Renal cortical epithelial cell (primary cell): ENCODE data around the gene CDHR3. TPM values are rescaled to one million over a fixed set of nuclear protein-coding genes. Genes with fewer than 3 reads are reported as not detected.
"Not testable (repeated sequence)": the region's sequence is repeated elsewhere in the genome, so short reads cannot be mapped to it uniquely, and the experiment has no call there.

Source experiments
- DNase-seq: peaks from one replicate; pipeline ENCODE4 v3.0.0-alpha.2; 2011; ENCODE audit warnings: low read depth
- total RNA-seq: library from RNA; depleted of rRNA; stranded (reverse); fragments of >200 nt; gene quantifications from 2 replicates; pipeline ENCODE4 v1.2.3, GENCODE V29; 2014

The CDHR3 gene, protein sequence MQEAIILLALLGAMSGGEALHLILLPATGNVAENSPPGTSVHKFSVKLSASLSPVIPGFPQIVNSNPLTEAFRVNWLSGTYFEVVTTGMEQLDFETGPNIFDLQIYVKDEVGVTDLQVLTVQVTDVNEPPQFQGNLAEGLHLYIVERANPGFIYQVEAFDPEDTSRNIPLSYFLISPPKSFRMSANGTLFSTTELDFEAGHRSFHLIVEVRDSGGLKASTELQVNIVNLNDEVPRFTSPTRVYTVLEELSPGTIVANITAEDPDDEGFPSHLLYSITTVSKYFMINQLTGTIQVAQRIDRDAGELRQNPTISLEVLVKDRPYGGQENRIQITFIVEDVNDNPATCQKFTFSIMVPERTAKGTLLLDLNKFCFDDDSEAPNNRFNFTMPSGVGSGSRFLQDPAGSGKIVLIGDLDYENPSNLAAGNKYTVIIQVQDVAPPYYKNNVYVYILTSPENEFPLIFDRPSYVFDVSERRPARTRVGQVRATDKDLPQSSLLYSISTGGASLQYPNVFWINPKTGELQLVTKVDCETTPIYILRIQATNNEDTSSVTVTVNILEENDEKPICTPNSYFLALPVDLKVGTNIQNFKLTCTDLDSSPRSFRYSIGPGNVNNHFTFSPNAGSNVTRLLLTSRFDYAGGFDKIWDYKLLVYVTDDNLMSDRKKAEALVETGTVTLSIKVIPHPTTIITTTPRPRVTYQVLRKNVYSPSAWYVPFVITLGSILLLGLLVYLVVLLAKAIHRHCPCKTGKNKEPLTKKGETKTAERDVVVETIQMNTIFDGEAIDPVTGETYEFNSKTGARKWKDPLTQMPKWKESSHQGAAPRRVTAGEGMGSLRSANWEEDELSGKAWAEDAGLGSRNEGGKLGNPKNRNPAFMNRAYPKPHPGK
- total RNA-seq: 0.17 and 2.0 TPM in 2 replicates

DNA sequence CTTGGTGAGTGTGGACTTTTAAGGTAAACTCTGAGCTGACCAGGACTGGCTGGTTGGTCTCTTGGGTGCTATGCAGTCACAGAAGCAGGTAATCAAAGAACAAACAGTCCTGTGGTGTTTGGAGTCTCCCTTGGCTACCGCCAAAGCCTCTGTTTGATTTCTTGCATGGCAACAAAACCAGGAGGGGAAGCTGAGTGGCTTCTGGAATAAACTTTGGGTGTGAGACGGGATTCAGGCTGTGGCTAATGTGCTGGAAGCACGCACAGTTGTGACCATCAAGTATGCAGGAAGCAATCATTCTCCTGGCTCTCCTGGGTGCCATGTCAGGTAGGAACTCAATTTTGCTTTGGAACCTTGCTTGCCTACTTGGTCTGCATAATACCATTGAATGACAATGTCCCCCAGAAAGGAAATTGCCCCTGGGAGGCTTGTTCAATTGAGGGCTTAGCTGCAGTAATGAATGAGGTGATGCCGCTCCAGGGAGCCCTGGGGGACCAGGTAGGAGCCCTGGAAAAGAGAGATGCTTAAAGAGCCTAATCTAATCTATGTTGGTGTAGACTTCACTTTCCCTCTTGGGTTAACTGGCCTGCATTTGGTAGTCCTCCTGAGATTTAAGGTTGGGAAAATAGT, at the start of gene CDHR3:
CDHR3 (plus strand) TSS at position 227 of the 630 bp plus-strand sequence; CDS start at position 282, 55 bp downstream.
- DNase-seq: no peak

DNA sequence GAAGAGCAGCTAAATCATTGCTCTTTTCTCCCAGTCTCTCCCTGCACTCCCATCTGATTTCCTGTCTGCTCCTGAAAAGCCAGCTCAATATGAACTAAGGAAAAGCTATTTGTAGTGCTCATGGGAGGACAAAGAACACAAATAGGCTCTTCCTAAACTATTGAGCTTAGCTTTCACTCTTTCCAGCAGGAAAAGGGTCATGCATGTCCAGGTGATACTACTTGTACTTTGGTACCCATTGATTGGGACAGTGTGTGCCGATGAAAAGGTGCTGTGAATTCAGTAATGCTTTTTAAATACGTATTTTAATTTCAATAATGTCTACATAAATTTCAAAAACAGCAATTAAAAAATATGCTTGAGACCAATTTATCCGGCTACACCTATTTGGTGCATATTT, 49.1 kb upstream of the CDHR3 start:
- no peak for DNase-seq

DNA sequence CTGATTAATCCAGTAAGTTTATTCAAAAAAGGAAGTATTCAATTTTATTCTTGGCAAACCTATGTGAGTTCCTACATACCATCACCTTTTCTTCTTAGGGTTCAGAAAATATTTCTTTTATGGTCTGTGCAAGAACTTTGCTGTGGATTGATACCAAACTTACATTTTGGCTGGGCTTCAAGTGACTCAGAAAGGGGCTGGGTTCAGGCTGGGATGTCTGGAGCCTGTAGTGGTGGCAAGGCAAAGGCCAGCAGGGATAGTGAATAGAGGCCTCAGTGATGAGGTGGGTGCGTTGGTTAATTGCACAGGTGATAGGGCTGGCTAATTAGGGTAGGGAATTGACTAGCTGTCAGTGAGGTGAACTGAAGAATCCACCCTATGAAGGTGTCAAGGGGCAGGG, 46.5 kb upstream of the CDHR3 start:
- no peak for DNase-seq

DNA sequence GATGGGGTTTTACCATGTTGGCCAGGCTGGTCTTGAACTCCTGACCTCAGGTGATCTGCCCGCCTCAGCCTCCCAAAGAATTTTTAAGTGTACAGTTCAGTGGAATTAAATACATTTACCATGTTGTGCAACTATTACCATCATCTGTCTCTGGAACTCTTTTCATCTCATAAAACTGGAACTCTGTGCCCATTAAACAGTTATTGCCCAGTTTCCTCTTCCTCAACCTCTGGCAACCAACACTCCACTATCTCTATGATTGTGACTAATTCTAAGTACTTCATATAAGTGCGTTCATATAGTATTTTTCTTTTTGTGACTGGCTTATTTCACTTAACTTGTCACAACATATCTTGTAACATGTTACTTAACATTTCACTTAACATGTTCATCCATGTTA, 45.4 kb upstream of the CDHR3 start:
- DNase-seq: no peak

DNA sequence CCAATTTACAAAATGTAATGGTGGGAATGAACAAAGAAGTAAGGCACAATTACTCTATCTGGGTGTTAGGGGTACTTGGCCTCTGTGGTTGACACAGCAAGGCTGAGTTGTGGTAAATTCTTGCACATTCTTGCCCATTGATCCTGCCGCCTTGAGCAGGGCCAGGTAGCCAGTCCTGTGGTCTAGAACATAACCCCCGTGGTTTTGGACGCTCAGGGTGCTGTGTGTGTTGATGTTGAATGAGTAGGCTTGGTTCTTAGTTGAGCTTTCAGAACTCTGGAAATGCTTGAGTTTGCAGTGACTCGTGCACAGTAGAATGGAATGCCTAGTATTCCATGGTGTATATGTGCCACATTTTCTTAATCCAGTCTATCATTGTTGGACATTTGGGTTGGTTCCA, 42.3 kb upstream of the CDHR3 start:
- DNase-seq: peak; percentile 70

DNA sequence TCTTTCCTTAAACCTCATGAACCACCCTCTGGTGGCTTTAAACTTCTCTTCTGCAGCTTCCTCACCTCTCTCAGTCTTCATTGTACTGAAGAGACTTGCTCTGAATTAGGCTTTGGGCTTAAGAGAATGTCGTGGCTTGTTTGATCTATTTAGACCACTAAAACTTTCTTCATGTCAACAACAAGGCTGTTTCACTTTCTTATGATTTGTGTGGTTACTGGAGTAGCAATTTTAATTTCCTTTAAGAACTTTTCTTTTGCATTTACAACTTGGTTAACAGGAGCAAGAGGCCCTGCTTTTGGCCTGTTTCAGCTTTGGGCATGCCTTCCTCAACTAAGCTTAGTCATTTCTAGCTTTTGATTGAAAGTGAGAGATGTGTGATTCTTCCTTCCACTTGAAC, 38.1 kb upstream of the CDHR3 start:
- no peak for DNase-seq

DNA sequence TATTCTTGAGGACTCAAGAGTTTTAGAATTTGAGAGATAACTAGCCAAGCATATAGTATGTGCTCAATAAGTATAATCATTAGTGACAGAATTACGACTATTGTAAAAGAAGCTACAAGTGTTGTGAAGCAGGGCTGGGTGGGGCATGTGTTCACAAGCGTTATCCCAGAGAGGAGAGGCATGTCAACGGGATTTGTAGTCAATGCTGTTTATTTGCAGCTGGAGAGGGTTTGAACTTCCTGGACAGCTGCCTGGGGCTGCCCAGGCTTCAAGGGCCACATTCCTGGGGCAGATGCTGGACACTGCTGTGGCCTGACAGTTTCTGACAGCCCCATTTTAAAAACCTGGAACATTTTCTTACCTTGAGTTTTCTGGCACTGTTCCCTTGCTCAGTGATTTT, 36.9 kb upstream of the CDHR3 start:
- DNase-seq: no peak

DNA sequence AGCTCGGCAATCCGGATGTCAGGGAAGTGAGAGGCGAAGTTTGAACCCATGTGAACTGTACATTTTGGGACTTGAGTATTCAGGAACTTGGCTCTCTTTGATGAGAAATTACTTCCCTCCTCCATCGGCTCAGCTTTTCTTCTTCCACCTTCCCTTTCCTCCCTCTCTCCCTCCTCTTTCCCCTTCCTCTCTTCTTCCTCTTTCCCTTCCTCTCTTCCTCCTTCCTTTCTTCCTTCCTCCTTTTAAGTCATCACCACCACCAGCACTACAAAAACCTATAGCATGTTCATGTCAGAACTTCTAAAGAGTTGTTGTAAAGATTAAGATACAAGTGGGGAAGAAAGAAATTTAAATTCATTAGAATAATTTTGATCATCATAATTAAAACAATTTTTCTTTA, 31.9 kb upstream of the CDHR3 start:
- no peak for DNase-seq

DNA sequence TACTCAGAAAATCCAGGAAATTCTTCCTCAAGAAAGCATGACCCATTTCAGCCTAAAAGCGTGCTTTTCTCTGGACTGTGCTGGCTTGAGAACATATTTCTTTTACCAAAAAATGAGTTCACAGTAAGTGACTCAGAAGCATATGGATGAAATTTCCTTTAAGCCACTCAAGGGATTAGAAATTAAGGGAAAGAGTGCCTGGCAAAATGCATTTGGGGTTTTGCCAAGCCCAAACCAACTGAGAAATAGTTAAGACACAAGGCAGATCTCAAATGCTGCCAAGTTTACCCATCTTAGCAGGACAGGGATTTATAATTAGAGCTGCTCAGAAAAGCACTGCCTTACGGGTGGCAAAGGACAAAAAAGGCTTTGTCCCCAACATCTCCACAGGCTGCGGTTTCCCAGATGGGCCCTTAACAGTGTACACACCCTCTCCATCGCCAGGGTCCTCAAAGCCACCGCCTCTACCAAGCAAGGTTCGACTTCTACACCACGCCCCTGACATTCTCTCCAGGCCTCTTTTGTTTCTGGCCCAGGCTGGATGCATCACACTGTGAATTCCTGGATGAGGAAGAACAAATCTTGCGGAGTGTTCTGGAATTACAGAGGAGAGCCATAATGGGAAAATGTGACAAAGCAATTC, 30.1 kb upstream of the CDHR3 start:
- DNase-seq: no peak

DNA sequence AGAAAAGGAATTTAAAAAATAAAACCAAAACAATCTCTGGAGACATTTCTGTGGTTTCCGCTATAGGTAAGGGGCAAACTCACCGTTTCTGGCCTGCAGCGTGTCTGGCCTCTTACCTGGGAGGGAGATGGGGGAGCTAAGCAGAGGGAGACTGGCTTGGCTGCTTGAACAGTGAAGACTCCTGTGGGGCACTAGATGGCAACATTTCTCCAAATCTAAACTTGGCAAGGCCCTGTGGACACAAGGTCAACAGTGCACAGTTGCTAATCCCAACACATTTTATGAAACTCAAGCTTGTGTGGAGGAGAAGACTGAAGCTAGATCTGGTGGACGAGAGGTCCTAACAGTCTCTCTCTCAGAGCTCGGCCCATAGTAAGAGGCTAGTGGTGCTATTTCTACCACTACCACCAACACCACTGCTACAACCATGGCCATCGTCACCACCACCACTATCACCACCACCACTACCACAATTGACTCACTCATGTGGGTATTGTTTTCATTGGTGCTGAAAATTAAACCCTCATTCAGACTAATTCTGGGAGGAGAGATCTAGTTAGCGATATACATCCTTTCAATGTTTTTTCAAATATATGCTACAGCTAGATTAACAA, 28.4 kb upstream of the CDHR3 start:
- peak; percentile 62 for DNase-seq

DNA sequence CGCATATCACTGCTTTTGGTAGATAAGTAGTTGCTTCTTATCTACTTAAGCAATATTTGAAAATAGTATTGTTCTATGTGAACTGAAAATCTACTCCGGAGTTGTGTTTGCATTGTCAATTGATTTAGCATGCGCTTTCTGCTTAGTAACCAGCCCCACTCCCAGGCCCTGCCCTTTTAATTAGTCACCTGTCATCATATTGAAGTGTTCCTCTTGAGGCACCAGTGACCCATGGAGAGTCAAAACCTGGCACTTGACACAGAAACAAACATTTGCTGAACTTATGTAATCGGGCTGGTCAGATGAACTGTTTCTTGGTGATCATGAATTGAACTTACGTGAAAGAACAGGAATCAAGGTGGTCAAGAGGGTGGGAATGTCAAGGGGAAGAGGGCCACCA, 27.8 kb upstream of the CDHR3 start:
- DNase-seq: peak; percentile 8

DNA sequence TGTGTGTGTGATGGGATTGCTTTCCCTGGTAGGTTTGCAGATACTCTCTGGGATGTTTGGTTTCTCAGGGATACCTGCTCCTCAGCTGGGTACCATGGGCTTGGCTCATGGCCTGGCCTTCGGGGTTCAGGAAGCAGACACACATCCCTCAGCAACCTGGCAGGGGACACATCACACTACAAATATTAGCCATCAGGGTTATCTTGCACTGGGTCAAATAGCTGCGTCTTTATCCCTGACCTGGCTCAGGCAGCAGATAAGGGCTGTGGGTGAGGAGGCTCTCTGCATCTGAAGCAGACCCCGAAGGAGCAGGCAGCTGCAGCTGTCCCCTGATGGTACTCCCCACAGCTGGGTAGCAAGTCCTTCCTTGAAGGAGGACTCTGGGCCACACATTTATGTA, 25.7 kb upstream of the CDHR3 start:
- DNase-seq: no peak

DNA sequence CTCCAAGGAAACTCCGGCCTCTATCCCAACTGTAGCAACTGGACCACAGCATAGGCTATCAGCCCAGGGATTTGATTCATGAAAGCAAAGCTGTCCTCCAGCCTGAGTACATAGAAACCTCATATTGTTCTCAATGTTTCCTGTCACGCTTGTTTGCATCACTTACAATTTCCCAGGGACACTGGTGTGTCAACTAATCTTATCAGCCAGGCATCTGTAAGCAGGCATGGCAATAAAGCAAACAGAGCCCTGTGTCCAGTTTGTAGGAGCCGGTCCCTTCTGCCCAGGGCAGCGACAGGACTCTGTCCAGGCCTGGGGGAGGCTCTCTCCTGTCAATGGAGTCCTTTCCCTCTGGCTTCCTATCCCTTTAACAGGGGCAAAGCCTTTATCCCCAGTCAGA, 23.0 kb upstream of the CDHR3 start:
- DNase-seq: no peak

DNA sequence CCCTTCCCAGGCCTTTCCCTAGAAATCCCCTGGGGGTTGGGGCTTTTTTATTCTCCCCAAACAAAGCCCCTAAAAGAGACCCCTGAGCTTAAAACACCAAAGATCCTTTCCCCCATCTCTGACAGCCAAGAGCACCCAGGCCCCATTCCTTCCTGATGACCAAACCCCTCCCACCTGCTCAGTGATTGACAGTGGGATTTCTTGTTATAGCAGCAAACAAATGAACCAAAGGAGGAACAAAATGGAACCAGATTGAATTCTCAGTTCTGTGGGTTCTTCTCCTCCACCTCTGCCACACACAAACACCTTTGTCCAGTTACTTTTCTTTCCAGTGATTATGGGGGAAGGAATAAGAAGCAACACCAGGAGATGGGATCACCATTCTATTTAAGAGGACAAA, 21.5 kb upstream of the CDHR3 start:
- DNase-seq: no peak

DNA sequence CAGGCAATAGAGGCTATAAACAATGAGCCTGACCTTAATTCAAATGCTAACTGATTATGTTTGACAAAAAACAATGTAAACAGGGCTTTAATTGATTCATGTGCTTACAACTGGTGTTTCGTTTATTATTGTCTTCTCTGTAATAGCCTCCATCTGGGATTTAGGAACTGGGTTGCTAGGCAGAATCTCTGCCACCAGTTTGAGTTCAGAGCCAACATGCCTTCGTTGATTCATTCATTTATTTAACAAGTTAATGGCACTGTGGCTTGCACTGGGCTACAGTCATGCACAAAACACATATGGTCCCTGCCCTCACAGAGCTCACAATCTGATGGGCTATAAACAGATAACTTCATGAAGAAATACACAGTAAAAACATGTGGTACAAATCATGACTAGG, 19.6 kb upstream of the CDHR3 start:
- DNase-seq: no peak

DNA sequence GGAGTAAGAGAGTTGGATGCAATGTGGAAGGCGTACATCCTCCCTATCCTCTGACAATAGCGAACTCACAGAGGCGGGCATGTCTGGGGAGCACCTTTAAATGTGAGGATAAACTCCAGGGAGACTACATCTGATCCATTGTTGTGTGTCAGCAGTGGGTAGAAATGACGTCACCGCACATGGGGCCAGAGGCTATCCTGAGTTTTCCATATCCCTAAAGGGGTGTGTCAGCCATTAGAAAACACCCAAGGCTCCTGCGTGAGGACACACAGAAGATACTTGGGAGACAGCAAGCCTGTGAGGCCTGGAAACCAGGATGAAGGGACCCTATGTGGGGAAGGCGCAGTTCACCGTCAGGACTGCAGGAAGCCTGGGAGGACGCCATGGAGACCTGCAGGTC, 17.2 kb upstream of the CDHR3 start:
- no peak for DNase-seq

DNA sequence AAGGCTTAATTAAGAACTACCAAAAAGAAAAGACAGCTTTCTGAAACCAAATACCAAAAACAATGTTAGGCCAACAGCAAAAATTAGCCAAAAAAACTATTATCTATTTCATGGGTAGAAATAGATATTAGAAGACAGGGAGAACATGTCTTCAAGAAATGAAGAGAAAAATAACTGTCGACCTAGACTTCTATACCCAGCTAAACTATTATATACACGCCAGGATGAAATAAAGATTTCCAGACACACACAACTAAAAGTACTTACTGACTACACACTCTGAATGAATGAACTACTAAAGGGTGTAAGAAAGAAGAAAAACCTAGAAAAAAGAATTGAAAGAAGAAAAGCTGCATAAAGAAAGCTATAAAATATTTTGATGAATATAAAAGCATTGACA, 11.5 kb upstream of the CDHR3 start:
- no peak for DNase-seq

DNA sequence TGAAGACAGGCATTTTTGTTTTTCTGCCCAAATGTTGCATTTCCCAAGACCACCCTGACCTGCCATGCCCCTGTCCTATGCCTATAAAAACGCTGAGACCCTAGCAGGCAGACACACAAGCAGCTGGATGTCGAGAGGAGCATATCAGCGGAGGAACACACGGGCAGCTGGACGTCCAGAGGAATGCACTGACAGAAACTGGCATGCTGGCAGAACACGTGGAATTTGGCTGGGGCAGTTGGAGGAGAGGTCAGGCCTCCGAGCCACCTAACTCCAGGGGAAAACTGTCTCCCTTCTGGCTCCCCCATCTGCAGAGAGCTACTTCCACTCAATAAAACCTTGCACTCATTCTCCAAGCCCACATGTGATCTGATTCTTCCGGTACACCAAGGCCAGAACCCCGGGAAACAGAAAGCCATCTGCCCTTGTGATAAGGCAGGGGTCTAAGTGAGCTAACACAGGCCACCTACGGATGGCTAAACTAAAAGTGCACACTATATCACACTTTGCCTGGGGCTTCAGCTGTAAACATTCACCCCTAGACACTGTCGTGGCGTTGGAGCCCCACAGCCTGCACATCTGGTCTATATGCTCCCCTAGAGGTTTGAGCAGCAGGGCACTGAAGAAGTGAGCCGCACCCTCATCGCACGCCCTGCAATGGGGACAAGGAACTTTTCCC, 10.0 kb upstream of the CDHR3 start:
- DNase-seq: no peak

DNA sequence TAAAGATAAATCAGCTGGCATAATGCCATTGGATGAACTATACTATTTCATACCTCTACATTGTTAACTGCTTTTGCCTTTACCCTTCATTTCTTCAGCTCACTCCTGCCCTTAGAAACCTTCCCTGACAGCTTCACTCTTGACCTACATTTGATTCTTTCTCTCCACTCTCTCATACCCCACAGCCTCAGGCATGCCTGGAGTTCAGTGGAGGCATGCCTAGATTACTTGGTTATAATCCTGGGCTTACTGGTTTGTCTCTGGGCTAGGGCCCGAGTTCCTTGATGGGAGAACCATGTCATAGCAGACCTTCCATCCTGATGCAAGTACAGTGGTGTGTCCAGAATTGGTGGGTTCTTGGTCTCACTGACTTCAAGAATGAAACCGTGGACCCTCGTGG, 8.4 kb upstream of the CDHR3 start:
- no peak for DNase-seq

DNA sequence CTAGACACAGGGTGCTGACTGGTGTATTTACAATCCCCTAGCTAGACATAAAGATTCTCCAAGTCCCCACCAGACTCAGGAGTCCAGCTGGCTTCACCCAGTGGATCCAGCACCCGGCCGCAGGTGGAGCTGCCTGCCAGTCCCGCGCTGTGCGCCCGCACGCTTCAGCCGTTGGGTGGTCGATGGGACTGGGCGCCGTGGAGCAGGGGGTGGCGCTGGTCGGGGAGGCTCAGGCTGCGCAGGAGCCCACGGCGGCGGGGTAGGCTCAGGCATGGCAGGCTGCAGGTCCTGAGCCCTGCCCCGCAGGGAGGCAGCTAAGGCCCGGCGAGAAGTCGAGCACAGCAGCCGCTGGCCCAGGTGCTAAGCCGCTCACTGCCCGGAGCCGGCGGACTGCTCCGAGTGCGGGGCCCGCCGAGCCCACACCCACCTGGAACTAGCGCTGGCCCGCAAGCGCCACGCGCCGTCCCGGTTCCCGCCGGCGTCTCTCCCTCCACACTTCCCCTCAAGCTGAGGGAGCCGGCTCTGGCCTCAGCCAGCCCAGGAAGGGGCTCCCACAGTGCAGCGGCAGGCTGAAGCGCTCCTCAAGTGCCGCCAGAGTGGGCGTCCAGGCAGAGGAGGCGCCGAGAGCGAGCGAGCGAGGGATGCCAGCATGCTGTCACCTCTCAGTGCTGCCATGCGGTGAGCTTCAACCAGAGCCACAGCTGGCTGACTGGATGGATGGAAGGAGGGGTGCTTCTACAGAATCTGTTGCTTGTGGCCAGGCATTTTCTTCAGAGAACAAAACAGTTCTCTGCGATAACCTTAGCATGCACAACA, 7.2 kb upstream of the CDHR3 start:
- DNase-seq: not testable (repeated sequence)
